ENCODE results near the gene CD320. TPM values are rescaled to one million over a fixed set of nuclear protein-coding genes. Genes with fewer than 3 reads are reported as not detected.

The CD320 gene
- total RNA-seq, 3 donors from 2014 or later (not counting 1 experiment from before 2014, with no cell fraction given) = 17.0 to 47.1 (median 38.7) TPM

DNA sequence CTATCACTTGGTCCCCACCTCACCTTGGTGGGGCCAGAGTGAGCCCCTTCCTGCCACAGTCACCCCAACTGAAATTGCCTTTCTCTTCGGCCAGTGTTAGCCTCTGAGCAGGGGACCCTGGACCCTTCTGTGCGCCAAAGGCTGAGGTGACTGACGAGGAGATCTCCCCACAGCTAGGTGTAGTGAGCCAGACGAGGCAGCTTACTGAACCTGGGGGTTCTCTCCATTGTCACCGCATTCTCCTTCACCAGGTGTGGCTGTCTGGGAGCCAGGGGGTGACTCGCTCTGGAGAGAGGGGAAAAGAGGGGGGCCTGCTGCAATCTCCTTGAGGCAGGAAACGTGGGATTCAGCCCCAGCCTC lies 14.5 kb upstream of the CD320 start:
- peak overlapping the region; percentile 100 for H3K4me3 Mint-ChIP-seq
- ATAC-seq = no peak
- peak overlapping the region; percentile 99 to 100 for H3K27ac Mint-ChIP-seq
- no peak for DNase-seq
- H3K27me3 Mint-ChIP-seq (ENCODE audit: low read depth in 2 of 2) = no peaks in the 10 kb centered on the region
- 85% methylated on average over 7 of the region's 7 CpGs for WGBS (ENCODE audit: insufficient coverage)
- Histone ChIP-seq H3K27ac (ENCODE audit: low read length) (no peak overlapping the region), H3K4me1 (ENCODE audit: control insufficient read depth, insufficient read depth, low read length) (peaks cover 31% of the 10 kb centered on the region), H3K4me3 (ENCODE audit: low read length) (no peak overlapping the region), H3K27me3 (ENCODE audit: control insufficient read depth, insufficient read depth, low read length) (no peaks in the 10 kb centered on the region), H3K9me3 (ENCODE audit: control insufficient read depth, insufficient read depth, low read length) (no peaks in the 10 kb centered on the region), H3K36me3 (ENCODE audit: control insufficient read depth, insufficient read depth, low read length) (peaks cover 18% of the 10 kb centered on the region)
- intact Hi-C loops (cut with micrococcal nuclease) = no loop called here
- no peaks in the 10 kb centered on the region for H3K9me3 Mint-ChIP-seq
- no peaks in the 10 kb centered on the region for H3K36me3 Mint-ChIP-seq
- peaks cover 24 to 33% of the 10 kb centered on the region in 2 donors for H3K4me1 Mint-ChIP-seq
- TF ChIP-seq, protein P1, sequence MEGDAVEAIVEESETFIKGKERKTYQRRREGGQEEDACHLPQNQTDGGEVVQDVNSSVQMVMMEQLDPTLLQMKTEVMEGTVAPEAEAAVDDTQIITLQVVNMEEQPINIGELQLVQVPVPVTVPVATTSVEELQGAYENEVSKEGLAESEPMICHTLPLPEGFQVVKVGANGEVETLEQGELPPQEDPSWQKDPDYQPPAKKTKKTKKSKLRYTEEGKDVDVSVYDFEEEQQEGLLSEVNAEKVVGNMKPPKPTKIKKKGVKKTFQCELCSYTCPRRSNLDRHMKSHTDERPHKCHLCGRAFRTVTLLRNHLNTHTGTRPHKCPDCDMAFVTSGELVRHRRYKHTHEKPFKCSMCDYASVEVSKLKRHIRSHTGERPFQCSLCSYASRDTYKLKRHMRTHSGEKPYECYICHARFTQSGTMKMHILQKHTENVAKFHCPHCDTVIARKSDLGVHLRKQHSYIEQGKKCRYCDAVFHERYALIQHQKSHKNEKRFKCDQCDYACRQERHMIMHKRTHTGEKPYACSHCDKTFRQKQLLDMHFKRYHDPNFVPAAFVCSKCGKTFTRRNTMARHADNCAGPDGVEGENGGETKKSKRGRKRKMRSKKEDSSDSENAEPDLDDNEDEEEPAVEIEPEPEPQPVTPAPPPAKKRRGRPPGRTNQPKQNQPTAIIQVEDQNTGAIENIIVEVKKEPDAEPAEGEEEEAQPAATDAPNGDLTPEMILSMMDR (IDR thresholded peaks at IDR 0.05) = no peak

- Mint-ChIP-seq H3K9me3 (no peaks in the 10 kb centered on the region), H3K4me3 (peak overlapping the region; percentile 100), H3K27ac (peak overlapping the region; percentile 99 to 100), H3K4me1 (peaks cover 24 to 33% of the 10 kb centered on the region in 2 donors), H3K27me3 (ENCODE audit: low read depth in 2 of 2) (no peaks in the 10 kb centered on the region), H3K36me3 (no peaks in the 10 kb centered on the region)
- peaks cover 18% of the 10 kb centered on the region for H3K36me3 ChIP-seq (ENCODE audit: control insufficient read depth, insufficient read depth, low read length)
- intact Hi-C loops (cut with micrococcal nuclease) = loop anchor here (1.0 kb wide), 1 partner anchor 14 kb away; the partner anchor contains the start of gene CD320
- H3K4me1 ChIP-seq (ENCODE audit: control insufficient read depth, insufficient read depth, low read length) = peaks cover 31% of the 10 kb centered on the region
- H3K27ac ChIP-seq (ENCODE audit: low read length) = peak overlapping the region; percentile 62
- WGBS (ENCODE audit: insufficient coverage) = 29% methylated on average over 26 of the region's 30 CpGs
- no peaks in the 10 kb centered on the region for H3K9me3 ChIP-seq (ENCODE audit: control insufficient read depth, insufficient read depth, low read length)
- peak overlapping the region; percentile 90 for H3K4me3 ChIP-seq (ENCODE audit: low read length)
- DNase-seq (peak in 1 of 2 donors; percentile 28), ATAC-seq (peak in 1 of 3 donors; percentile 0)
- TF ChIP-seq, protein P1 (IDR thresholded peaks at IDR 0.05) = no peak
- H3K27me3 ChIP-seq (ENCODE audit: control insufficient read depth, insufficient read depth, low read length) = no peaks in the 10 kb centered on the region
Measured at GRCh38 chr19:8321986-8322637, 14.0 kb upstream of the CD320 start.

GRCh38 chr19:8321067-8321985 lies 13.2 kb upstream of the CD320 start, which contains the start of the genes NDUFA7 and RPS28:
TSS of gene NDUFA7 (minus strand) at chr19:8321375. CDS start at chr19:8321358, 17 bp downstream.
TSS of gene RPS28 (plus strand) at chr19:8321496. CDS start at chr19:8321531, 35 bp downstream.
- peak within 1 kb of the TSS; percentile 99 to 100 for H3K27ac Mint-ChIP-seq
- ATAC-seq (peak; percentile 95 to 98 (median 97)), DNase-seq (peak; percentile 98 to 99)
- H3K27me3 ChIP-seq (ENCODE audit: control insufficient read depth, insufficient read depth, low read length) = no peaks in the 10 kb centered on the region
- no peaks in the 10 kb centered on the region for H3K36me3 Mint-ChIP-seq
- intact Hi-C loops (cut with micrococcal nuclease) = loop anchor here (1.0 kb wide), 1 partner anchor 13 kb away; the partner anchor contains the start of gene CD320
- H3K9me3 ChIP-seq (ENCODE audit: control insufficient read depth, insufficient read depth, low read length) = no peaks in the 10 kb centered on the region
- under 1% methylated on average over 72 of the region's 72 CpGs for WGBS (ENCODE audit: insufficient coverage)
- TF ChIP-seq, protein P1 (IDR thresholded peaks at IDR 0.05) = no peak
- H3K9me3 Mint-ChIP-seq = no peaks in the 10 kb centered on the region
- peak within 1 kb of the TSS; percentile 93 for H3K27ac ChIP-seq (ENCODE audit: low read length)
- no peaks in the 10 kb centered on the region for H3K27me3 Mint-ChIP-seq (ENCODE audit: low read depth in 2 of 2)
- H3K4me3 ChIP-seq (ENCODE audit: low read length) = peak within 1 kb of the TSS; percentile 90
- H3K4me1 ChIP-seq (ENCODE audit: control insufficient read depth, insufficient read depth, low read length) = peaks cover 31% of the 10 kb centered on the region
- peaks cover 21% of the 10 kb centered on the region for H3K36me3 ChIP-seq (ENCODE audit: control insufficient read depth, insufficient read depth, low read length)
- peak within 1 kb of the TSS; percentile 100 for H3K4me3 Mint-ChIP-seq
- peaks cover 24 to 33% of the 10 kb centered on the region in 2 donors for H3K4me1 Mint-ChIP-seq
